CMK (cell line): Measurements from ENCODE around the gene AASDHPPT.
"Not testable (repeated sequence)": the region's sequence is repeated elsewhere in the genome, so short reads cannot be mapped to it uniquely, and the experiment has no call there.

Source experiments
- DNase-seq: peaks from one replicate; pipeline ENCODE4 v3.0.0-alpha.2; 2010; ENCODE audit warnings: low read depth

Gene AASDHPPT, protein sequence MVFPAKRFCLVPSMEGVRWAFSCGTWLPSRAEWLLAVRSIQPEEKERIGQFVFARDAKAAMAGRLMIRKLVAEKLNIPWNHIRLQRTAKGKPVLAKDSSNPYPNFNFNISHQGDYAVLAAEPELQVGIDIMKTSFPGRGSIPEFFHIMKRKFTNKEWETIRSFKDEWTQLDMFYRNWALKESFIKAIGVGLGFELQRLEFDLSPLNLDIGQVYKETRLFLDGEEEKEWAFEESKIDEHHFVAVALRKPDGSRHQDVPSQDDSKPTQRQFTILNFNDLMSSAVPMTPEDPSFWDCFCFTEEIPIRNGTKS

DNA sequence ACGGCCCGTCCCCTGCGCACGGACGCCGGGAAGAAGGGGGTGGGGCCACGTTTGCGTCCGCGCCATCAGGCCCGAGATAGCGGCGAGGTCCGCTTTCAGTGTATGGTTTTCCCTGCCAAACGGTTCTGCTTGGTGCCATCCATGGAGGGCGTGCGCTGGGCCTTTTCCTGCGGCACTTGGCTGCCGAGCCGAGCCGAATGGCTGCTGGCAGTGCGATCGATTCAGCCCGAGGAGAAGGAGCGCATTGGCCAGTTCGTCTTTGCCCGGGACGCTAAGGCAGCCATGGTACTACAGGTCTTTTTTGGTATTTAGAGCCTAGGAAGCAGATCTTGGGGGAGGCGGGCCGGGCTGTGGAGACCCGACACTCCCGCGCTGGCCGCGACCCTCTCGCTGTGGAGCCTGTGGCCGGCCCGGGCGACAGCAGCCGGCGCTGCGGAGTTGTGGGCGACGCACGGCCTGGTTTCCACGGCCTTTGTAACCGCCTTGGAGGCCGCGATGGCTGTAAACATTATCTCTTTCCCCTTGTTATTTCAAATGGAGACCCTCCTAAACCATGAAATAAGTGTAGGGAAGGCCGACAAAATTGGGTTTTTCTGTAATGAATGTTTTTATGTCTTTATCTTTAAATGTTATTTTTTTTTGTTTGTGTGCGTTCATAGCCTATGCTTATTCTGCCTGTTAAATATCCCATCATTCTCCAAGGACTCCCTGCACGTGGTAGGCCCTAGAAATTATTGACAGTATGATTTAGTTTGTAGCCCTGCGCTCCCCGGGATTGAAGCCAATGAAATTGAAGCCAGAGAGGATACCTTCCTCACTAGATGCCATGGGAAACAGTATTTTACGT lies at the start of gene AASDHPPT:
TSS of gene AASDHPPT (plus strand) at position 54 of the 847 bp plus-strand sequence. CDS start at position 103, 49 bp downstream.
- no peak for DNase-seq

DNA sequence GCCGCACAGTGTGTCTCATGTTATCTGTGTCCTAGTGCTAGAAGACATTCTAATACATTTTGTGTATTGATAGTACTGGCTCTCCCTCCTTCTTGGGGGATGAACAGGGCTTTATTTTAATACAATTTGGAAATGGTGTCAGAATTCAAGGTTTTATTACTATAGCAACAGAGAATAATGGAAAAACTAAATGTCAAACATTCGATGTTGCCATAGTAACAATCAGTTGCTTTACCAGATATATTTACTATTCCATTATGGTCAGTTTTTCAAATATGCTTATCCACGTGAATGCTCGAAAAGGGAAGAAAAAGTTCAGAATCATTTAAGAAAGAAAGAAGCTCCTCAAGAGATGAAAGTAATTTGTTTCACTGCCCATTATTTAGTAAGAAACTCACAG lies 46.9 kb upstream of the AASDHPPT start:
- DNase-seq, result no peak

DNA sequence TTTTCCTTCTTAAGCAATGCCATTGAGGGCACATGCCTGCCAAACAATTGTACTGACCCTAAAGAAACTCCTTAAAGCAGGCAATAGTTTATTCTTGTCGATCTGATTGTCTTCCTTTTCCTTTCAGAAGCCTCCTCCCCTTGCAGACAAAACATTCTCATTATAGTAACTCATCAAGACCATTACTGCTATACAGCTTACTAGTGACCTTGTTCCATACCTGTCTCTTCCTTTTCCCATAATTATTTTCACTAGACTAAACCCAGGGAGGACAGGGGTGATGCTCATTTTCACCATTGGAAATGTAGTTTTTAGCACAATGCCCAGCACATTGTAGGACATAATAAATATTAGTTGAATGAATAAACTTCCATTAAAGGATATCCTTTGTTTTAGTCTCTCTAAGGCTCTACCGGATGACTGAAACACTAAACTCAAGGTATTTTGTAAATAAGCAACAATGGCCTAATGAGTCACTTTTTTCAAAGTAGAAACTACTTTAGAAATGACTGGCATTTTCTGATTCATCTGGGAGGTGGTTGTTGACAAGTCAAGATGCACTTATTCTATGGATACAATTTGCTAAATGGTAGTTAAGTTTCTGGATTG lies 46.2 kb upstream of the AASDHPPT start:
- no peak for DNase-seq

DNA sequence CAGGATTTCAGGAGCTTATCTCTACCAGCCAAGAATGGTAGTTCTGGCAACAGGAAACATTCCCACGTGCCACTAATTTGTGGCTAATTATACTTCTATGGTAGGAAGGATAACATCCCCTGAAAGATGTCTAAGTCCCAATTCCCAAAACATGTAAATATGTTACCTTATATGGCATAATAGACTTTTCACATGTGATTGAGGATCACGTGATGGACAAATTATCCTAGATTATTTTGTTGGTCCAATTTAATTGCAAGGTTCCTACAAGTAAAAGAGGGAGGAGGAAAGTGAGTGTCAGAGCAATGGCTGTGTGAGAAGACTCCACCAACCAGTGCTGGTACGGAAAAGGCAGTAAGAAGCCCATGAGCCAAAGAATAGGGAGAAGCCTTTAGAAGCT lies 45.5 kb upstream of the AASDHPPT start:
- DNase-seq, result no peak

DNA sequence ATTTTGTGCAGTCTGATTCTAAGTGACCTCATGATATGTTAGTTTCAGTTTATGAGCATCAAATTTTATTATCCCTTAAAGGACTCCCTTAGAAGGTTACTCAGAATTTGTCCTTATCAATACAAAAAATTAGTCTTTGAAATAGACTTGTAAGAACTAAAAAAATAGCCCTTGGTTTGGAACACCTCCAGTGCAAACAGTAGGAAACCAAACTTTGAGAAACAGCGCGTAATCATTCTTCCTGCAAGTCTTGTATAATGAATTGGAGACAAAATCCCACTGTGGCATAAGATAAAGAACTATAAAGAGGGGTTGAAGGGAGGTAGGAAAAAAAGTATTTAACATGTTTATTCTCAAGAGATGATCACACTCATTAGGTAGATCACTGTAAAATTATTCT lies 44.6 kb upstream of the AASDHPPT start:
- DNase-seq, result no peak

DNA sequence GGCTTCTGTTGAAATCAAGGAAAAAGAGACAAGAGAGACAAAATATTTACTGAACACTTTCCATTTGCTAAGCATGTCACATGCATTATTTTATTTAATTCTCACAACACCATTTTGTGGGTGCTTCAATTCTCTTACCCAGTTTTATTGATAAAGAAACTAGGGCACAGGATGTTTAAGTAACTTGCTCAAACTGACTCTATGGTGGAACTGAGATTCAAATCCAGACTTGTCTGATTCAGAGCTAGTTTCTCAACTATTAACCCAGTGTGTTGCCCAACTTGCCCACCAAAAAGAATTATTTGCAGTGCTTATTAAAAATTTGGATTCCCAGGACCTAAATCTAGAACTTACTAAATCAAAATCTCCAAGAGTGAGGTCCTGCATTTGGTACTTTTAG lies 33.9 kb upstream of the AASDHPPT start:
- DNase-seq, result no peak

DNA sequence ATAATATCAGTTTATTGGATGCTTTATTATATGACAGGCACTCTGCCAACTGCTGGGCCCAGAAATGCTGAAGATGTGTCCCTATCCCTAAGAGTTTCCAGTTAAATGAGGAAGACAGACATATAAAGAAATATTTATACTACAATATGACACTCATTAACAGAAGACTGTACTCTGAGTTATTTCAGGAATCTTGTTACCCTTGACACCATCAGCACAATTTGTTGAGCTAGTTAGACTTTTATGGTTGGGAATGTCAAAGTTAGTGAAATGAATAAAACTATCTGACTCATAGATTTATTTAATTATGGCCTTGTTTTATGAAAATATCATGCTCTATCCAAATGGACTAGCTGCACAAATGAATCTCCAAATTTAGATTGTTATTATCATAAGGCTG lies 29.8 kb upstream of the AASDHPPT start:
- no peak for DNase-seq

DNA sequence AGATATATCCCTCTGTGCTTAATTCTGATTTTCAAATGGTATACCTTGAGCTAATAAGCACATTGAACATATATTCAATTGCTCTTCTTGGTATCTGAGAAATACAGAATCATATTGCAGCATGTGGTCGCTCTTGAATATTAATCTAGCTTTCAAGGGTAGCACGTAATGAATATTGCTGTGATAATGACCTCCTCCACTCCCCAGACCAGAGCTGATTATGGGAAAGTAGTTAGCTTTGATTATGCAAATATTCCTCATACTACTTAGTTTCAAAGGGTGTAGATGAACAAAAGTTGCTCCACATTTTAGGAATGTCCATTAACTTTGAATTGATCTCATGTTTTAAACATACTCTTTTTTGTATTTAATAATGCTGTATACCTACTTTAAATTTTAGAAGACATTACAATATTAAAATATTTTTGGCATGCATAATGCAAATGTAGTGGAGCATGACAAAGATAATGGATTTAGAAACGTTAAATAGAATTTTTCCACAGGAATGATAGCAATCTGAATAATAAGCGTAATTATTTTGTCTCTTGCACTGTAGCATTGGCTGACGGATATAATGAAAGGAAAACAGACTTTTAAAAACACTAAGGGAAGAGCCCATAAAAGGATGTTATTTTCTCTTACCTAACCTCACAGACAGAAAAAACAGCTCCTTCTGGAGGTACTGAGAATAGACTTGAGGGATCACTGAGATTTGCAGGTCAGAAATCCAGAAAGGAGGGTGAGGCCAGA lies 27.6 kb upstream of the AASDHPPT start:
- no peak for DNase-seq

DNA sequence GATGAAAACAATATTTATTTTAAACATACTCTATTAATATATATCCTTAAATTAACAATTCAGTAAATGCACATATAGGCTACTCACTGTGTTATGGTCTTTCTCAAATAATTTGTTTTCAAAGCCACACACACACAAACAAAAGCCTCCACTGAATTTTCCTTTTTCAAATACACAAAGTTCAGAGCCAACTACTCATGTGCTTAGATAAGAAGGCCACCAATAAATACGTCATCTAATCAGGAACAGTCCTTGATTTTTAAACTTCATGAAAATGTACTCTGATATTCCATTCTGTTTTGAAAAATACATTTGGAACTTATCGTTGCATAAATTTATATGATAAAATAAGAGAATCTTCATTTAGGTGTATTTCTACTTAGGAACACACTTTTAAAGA lies 26.4 kb upstream of the AASDHPPT start:
- DNase-seq, result no peak

DNA sequence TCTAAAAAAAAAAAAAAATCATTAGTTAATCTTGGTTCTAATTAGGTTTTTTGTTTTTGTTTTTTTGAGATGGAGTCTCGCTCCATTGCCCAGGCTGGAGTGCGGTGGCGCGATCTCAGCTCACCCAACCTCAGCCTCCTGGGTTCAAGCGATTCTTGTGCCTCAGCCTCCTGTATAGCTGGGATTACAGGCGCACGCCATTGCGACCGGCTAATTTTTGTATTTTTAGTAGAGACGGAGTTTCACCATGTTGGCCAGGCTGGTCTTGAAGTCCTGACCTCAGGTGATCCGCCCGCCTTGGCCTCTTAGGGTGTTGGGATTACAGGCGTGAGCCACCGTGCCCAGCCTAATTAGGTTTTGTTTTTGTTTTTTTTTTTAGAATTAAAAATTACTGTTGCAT lies 19.1 kb upstream of the AASDHPPT start:
- DNase-seq, result not testable (repeated sequence)

DNA sequence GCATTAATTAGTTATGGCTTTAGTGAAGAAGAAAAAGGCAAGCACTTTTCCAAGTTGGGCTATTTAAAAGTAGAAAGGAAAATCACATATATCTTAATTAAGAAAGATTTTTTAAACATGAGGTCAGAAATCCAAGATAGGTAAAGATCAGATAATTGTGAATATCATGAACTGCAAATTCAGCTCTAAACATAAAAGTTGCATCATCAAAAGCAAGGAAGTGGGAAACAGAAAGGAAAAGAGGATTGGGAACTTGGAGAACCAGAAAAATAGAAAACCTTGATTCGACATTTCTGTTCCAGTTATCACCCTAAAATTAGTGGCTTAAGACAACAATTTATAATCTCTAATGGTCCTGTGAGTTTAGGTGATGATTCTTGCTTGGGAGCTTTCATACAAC lies 17.8 kb upstream of the AASDHPPT start:
- DNase-seq, result no peak

DNA sequence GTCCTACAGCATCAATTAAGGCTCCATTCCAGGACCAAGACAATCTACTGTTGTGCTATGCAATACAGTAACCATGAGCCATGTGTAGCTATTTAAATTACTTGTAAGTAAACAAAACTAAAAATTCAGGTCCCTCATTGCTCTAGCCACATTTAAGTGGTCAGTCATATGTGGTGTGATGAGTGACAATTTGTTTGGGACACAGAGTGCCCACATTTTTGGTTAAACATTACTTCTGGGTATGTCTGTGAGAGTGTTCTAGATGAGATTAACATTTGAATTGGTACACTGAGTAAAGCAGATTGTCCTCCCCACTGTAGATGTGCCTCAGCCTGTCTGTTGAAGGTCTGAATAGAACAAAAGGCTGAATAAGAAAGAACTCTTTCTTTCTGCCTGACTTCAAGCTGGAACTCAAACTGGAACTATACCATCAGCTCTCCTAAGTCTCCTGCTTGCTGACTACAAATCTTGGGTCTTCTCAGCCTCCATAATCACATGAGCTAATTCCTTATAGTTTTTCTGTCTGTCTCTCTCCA lies 16.1 kb upstream of the AASDHPPT start:
- no peak for DNase-seq

DNA sequence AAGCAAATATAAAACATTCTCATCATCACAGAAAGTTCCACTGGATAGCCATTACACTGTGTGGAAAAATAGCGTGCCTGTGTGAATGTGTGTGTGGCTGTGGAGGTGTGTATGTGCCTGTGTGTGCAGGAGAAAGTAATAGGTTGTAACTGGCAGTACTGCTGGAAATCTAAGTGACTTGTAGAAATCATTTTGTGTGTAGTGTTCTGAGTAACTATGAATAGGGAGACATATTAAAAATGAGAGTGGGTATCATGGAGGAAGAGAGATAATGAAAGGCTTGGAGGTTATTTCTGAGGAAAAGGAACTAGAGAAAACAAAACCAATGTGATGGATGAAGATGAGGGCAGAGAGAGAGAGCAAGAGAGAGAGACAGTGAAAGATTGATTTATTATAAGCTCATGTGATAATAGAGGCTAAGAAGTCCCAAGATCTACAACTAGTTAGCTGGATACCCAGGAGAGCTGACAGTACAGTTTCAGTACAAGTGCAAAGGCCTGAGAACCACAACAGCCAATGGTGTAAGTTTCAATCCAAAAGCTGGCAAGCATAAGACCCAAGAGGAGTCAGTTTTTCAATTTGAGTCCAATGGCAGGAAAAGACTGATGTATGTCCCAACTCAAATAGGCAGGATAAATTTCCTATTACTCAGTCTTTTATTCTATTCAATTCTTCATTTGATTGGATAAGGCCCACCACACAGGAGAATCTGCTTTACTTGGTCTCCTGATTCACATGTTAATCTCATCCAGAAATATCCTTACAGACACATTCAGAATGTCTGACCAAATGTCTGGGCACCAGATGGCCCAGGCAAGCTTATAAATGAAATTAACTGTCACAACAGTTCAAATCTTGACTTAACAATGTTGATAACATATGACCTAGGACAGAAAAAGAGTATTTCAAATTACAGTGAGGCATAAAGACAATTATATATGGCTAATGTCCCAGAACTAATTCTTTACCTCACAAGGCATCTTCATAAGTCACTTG lies 15.2 kb upstream of the AASDHPPT start:
- DNase-seq, result no peak

DNA sequence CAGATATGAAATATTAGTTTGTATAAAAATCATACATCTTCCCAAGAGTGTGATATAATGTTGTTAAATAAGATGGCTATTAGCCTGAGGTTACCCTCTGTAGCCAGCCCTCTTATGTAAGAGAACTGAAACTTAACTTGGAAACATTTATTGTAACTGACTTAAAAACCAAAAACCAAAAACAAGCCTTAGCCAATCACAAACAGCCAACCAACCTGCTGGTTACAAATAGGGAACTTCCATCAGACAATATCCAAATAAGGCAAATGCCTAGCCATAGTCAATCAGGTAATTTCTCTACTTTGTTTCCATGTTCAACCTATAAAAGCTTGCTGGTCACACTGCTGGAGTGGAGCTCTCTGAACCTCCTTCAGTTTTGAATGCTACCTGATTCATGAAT lies 14.5 kb upstream of the AASDHPPT start:
- no peak for DNase-seq

DNA sequence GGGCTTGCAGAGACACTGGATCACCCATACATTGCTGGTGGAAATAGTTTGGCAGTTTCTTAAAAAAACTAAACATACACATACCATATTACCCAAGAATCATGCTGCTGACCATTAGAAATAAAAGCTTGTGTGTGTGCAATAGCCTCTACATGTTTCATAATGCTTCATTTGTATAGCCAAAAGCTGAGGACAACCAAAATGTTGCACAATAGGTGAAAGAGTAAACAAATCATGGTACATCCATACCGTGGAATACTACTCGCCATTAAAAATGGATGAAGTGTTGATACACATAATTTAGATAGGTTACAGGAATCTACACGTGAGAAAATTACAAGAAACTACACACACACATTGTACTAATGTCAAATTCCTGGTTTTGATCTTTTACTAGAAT lies 6.9 kb upstream of the AASDHPPT start:
- DNase-seq, result no peak

DNA sequence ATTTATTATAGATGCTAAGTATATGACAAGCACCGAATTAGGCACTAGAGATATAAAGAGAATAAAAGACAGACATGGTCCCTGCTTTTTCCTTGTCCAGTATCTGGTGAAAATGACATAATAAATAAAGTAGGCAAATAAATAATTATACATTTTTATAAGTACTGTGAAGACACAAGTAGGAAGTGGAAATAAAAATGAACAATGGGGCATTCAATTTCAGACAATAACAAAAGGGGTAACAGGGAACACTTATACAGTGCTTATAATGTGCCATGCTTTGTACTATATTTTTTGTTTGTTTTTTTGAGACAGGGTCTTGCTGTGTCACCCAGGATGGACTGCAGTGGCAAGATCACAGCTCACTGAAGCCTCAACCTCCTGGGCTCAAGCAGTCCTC lies 4.7 kb upstream of the AASDHPPT start:
- DNase-seq, result no peak

DNA sequence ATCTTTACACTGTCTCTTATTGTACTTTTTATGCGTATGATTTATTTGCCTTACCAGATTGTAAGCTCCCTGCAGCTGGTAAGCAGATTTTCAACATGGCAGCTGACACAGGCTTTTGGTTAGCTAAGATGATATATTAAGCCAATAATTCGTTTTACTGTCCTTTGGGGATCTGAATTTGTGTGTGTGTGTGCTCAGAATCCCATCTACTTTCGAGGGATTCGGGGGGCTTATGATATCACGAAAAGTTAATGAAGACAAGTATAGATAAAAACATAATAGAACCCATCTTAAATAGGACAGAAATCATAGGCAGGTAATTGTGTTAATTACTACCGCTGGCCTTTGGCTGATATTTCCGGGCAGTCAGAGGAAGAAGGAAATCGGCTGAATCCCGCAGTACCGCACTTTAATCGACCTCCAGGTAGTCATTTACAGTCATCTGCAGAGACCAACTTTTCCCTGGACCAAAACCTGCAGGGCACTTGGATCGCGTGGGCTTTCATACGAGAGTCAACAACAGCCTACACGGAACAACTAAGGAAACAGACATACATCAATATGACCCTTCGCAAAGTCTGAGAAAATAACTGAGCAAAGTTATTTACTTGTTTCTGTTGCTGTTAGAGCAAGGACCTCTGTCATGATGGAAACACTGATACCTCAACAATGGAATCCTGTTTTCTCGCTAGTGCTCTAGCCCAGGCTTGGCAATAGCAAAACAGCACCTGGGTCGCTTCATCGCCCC lies 1.1 kb upstream of the AASDHPPT start:
- no peak for DNase-seq

DNA sequence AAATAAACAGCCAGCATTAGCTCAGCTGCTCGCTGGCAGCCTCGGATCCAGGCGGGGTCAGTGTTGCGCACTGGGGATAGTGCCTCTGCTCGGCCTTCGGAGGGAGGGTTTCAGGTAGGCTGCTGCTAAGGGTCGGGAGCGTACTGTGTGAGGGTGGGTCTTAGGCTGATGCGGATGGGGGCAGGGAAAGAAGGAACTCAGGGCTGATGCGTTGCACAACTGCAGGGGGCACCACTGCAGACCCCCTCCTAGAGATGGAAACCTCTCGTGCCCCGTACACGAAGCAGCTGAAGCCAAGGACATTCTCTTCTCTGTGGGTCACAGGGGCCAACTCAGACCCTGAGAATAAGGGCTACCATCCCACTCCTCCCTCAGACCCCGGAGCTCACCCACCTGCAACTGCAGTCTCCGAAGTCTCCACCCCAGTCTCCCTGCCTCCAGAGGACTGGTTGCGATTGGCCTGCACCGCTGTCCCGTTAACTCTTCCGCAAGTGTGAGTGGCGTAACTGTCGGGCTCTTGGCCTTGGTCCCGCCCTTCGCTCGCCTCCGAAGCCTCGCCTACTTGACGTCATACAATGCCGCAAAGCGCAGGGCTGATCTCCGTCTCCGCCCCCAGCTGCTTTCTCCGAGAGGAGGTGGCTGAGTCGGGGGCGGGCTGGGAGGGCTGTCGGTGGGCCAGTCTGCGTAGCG lies 398 bp upstream of the AASDHPPT start, which contains the start of gene KBTBD3:
TSS of gene KBTBD3 (minus strand) at position 429 of the 690 bp plus-strand sequence. CDS start 18,250 bp downstream, outside the sequence.
- peak; percentile 97 for DNase-seq

DNA sequence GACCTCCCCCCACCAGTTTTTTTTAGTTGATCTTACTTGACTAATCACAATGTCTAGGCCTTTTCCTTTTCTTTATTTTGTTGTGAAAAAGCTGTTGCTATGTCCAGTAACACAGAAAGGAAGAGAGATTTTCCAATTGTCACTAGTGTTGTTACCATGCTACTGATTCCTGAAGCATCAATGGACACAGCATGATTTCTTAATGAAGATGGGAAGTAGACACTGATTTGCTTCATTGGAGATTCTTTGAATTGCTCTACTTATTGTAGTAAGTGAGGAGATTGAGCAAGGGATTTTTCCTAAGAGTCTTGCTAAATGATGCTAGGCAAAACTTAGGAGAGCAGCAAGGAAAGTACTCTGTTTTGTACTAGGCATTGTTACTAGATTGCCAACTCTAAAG lies 4.6 kb downstream of the AASDHPPT start:
- no peak for DNase-seq
